ENCODE data around the gene DIAPH3.

GRCh38 chr13:60080850-60081249 lies 82.9 kb downstream of the DIAPH3 start:
- TF ChIP-seq POLR2A (IDR thresholded peaks at IDR 0.05; ENCODE audit: low read depth, low read length) (no peak), MXI1 (IDR thresholded peaks at IDR 0.05; ENCODE audit: borderline replicate concordance, low read depth, low read length) (no peak), ELK1 (IDR thresholded peaks at IDR 0.05; ENCODE audit: borderline replicate concordance, low read depth, low read length) (no peak), CTCF (conservative IDR thresholded peaks at IDR 0.05; ENCODE audit: low read depth, low read length) (no peak), MAFK (IDR thresholded peaks at IDR 0.05; ENCODE audit: low read depth, low read length) (no peak), RCOR1 (IDR thresholded peaks at IDR 0.05; ENCODE audit: insufficient replicate concordance, low read length) (no peak), RAD21 (IDR thresholded peaks at IDR 0.05; ENCODE audit: low read length) (no peak), USF2 (IDR thresholded peaks at IDR 0.05; ENCODE audit: low read depth, low read length) (no peak), NFE2L2 (IDR thresholded peaks at IDR 0.05; ENCODE audit: low read depth, low read length) (no peak), SMC3 (IDR thresholded peaks at IDR 0.05; ENCODE audit: low read depth, low read length) (no peak), MAZ (IDR thresholded peaks at IDR 0.05; ENCODE audit: borderline replicate concordance, low read depth, low read length) (no peak)
